GM21360 (cell line): ENCODE results near the gene DUOX2.

ENCODE experiments used
- ATAC-seq: cut with Tn5 transposase; IDR thresholded peaks from one replicate; pipeline ENCODE4 v1.9.1; 2021; ENCODE audit warnings: mild to moderate bottlenecking, moderate library complexity; ENCODE audit not compliant: unreplicated experiment

Gene DUOX2

DNA sequence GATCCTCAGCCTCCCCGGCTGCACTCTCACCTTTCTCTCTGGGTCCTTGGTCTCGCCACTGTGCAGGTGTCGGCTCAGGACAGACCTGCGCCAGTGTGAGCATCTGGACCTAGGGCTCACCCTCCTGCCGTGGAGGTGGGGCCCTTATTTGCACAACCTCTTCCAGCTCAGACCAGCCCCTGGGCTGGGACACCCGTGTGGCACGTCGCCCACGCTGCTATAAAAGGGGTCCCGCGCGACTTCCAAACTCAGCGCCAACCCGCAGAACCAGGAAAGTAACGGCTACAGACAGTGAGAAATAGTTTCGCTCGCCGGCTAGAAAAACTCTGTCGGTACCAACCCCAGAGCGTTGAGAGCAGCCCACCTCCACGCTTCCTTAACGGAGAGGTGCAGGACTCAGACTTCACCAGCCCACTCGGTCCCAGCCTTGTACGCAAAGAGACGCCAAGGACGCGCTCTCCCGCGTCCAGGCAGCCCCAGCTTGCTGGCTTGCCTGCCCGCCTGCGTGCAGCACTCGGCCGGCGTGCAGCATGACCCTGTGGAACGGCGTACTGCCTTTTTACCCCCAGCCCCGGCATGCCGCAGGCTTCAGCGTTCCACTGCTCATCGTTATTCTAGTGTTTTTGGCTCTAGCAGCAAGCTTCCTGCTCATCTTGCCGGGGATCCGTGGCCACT is at the start of gene DUOX2, which contains the start of gene DUOXA2:
Gene DUOX2 (minus strand): TSS at position 97 of the 675 bp plus-strand sequence. CDS start 761 bp downstream, outside the sequence.
Gene DUOXA2 (plus strand): TSS at position 251 of the 675 bp plus-strand sequence. CDS start 280 bp downstream, at position 531.
- no peak for ATAC-seq

DNA sequence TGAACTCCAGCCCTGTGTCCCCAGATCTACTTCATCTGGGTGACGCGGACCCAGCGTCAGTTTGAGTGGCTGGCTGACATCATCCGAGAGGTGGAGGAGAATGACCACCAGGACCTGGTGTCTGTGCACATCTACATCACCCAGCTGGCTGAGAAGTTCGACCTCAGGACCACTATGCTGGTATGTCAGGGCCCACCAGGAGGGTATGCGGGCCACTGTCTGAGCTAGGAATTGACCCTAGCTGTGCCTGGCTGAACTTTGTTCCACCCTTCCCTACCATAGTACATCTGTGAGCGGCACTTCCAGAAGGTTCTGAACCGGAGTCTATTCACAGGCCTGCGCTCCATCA is 49.5 kb upstream of the DUOX2 start:
- ATAC-seq: no peak

DNA sequence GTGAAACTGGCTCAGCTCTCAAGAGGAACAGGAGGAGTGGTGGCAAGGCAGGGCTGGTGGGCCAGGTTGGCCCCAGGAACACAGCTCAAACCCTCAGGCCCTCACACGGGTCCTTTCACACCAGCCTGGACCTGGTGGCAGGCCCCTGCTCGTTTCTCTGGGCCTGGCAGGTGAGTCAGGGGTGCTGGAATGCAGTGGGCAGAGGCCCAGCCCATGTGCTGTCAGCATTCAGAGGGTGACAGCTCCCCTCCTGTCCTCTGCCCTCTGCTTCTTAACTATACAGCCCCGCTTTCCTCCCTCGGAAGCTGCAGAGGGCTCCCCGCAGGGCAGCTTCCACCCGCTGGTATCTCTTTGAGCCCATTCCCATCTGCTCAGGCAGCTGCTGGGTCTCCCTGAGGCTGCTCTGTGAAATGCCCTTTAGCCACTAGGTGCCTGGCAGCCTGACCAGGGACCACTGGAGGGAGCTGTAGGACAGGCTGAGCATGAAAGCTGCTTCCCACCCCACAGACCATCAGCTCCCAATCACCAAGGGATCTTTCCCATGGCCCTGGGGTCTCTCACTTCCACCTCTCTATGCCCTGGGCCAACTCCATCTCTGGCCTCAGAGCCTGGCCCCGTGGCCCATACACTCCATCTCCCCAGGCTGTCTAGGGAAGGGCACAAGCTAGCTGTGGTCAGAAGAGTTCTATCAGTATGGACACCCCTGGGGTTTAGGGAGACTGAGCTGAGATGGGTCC is 49.0 kb upstream of the DUOX2 start:
- no peak for ATAC-seq

DNA sequence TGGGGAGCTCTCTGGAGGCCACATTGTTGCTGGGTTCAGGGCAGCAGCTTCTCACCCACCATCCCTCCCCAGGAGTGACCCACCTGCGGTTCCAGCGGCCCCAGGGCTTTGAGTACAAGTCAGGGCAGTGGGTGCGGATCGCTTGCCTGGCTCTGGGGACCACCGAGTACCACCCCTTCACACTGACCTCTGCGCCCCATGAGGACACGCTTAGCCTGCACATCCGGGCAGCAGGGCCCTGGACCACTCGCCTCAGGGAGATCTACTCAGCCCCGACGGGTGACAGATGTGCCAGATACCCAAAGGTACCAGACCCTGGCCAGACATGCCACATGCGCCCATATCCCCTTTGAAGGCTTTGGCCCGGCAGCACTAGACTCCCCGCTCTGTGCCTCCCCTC is 47.7 kb upstream of the DUOX2 start:
- no peak for ATAC-seq

DNA sequence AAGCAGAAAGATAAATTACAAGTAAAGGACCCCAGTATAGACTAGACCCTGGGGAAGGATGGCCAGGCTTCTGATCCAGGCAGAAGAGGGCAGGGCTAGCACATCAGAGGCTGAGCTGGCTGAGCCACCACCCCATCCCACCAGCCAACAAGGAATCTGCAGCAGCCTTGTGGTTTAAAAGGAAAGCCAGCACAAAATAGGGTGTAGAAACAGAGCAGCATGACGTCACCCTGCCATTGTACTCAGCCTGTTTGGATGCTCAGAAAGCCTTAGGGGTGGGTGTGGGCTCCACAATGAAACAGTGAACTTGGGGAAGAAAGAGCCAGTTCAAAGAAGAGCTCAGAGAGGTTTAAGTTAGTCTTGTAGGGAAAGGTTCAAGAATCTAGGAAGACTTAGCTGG is 44.0 kb upstream of the DUOX2 start:
- ATAC-seq: no peak

DNA sequence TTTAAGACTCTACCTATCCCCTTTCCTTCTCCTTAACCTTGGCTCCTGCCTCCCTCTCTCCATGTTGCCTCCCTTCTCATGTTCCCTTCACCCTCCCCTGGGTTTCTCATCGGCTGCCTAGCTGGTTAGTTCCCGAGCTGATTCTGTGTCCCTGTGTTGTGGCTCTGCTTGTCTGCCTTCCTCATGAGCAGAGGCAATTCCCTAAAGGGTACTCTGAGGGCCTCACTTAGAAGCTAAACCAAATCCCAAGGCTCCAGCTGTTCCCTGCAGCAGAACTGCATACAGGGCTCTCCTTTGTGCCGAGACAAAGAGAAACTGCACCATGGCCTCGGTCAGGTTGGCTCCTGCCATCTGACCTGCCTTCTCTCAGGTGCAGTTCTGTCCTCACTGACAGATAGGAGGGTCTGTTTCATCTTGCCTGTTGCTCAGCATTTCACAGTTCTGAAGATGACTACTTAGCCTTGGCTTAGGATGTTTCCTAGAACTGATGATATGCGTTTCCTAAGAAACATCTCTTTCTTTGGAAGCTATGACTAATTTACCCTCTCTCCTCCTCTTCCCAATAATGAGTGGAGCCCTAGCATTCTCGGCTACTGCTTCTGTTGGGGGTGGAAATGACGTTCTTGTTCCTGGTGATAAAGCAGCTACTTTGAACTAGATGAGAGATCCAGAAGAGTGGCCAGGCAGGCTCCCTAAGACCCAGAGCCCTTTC is 42.9 kb upstream of the DUOX2 start:
- no peak for ATAC-seq

DNA sequence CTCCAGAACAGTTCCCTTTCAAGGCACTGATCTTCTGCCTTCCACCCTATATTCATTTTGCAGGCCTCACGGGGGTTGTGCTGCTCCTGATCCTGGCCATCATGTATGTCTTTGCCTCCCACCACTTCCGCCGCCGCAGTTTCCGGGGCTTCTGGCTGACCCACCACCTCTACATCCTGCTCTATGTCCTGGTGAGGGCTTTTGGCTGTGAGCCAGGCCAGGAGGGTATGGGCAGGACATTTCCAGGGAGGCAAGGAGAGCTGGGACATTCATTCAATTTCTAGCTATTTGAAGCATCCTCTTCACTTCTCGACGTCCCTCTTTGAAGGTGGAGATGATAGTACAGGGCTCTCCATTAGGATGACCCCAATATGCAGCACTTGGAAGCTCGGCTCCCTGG is 41.8 kb upstream of the DUOX2 start:
- no peak for ATAC-seq

DNA sequence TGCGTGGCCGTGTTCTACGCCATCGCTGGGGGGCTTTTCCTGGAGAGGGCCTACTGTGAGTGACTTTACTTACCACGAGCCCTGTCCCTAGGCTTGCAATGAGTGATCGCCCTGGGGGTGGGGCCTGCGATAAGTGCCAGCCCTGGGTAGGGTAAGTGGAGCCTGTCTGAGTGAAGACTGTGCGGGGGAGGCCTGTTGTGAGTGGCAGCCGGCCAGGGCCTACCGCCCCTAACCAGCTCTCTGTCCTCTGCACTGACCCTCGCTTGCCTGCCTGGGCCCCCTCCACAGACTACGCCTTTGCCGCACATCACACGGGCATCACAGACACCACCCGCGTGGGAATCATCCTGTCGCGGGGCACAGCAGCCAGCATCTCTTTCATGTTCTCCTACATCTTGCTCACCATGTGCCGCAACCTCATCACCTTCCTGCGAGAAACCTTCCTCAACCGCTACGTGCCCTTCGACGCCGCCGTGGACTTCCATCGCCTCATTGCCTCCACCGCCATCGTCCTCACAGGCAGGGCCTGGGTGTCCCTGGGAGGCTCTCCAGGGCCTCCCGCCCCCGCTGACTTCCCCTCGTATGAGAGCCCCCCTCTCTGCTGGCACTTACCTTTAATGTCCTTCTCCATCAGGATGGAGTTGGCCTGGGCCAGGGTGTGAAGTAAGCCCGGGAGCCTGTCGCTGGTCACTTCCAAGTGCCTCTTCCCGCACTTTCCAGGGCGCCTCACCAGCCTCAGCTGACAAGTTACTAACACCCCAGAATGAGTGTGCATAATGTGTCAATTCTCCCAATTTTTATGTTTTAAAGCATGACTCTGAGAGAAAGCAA is 38.2 kb upstream of the DUOX2 start:
- no peak for ATAC-seq

DNA sequence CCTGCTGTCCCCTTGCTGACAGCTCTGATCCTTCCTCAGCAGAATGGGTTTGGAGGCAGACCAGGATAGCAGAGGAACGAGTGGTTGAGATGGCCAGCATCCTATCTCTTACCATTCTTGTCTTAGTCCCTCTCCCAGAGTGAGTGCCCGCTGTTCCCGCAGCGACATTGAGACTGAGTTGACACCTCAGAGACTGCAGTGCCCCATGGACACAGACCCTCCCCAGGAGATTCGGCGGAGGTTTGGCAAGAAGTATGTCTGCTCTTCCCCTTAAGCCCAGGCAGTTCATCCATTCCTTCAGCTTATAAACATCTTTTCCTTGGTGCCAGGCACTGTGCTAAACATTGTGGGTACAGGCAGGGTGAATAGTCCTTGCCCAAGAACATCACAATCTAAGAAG is 37.0 kb upstream of the DUOX2 start:
- ATAC-seq: no peak

DNA sequence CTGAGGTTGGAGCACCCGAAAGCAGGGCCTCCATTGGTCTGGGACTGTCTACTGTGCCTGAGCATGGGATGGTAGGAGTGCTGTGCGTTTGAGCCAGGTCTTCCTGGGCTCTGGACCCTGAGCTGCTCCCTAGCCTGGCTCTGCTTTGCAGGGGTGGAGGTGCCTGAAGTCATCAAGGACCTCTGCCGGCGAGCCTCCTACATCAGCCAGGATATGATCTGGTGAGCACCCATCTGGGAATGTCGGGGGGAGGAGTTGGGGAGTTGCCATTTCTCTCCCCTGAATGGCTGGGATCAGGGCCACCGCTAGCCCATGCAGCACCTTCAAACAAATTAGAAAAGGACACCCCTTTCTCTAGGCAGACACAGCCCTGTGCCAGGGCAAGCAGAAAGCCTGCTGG is 36.5 kb upstream of the DUOX2 start:
- ATAC-seq: no peak

DNA sequence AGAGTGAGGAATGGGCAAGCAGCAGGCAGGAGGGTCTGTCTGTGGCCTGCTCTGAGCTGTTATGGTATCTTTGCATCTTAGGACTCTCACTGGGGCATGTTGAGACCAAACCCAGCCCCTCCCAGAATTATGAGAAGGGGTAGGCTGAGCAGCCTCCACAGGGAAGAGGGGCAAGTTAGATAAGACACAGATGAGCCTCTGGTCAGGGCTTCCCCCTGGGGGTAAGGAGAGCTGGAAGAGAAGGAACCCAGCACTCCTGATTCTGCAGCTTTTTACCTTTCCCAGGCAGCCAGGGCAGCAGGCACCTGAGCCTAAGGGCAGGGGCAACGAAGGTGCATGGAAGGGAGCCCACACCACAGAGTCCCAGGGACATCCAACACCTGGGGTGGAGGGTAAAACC is 35.1 kb upstream of the DUOX2 start:
- ATAC-seq: no peak

DNA sequence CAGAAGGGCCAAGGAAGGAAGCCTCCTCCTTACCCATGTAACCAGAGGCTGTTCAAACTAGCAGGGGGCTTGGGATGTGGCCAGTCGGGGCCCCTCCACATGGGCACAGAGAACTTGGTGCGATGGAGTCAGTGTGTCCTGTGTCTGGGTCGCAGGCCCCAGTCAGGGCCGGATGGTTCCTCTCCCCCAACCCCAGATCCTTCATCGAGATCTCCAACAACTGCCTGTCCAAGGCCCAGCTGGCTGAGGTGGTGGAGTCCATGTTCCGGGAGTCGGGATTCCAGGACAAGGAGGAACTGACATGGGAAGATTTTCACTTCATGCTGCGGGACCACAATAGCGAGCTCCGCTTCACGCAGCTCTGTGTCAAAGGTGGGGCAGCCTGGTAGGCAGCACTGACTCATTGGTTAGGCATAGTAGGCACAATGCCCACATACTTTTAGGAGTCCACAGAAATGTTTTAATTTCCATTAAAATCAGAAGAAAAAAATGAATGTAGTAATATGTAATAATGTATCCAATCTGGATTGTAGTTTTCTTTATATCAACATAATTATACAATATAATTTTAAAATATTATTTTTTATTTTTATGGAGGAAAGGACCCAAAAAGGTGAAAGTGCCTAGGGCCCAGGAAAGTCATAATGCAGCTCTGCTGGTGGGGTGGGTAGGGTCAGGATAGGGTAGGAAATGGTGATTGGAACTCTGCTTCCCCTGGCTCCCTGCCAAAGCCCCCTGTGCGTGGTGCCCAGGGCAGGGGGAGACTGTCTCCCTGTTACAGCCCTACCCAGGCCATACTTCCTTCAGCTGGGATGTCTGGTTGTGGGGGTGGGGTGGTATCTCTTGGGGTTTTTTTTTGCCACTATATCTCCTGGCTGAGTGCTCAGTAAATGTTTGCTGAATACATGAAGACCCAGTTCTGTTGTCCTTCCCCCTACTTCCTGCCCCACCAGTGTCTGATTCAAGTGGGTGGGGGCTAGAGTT is 34.4 kb upstream of the DUOX2 start:
- no peak for ATAC-seq

DNA sequence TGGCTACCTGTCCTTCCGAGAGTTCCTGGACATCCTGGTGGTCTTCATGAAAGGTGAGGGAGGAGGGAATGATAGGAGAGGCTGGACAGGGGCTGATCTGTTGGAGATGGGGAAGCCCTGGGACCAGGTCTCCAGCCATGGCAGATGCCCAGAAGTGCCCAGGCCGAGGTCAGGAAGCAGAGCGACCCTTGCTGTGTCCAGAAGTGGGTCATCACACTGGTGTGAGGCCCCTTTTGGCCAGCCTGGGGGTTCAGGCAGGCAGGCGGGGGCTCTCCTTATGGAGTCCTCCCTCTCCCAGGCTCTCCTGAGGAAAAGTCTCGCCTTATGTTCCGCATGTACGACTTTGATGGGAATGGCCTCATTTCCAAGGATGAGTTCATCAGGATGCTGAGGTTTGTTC is 33.6 kb upstream of the DUOX2 start:
- ATAC-seq: no peak

DNA sequence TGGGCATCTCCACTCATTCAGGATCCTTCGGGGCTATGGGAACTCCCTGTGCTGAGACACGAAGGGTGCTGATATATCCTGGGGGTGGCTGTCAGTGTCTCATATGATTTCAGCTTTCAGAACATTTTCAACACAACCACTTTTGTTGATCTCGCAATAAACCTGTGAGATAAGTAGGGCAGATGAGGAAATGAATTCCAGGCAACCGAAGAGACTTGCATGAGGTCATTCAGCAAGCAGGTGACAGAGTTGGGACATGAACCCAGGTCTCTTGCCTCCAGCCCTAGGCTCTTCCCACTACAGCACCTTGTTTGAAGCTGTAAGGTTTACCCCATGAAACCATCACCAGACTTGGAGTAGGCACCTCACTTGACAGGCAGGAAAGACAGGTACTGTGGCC is 32.4 kb upstream of the DUOX2 start:
- no peak for ATAC-seq

DNA sequence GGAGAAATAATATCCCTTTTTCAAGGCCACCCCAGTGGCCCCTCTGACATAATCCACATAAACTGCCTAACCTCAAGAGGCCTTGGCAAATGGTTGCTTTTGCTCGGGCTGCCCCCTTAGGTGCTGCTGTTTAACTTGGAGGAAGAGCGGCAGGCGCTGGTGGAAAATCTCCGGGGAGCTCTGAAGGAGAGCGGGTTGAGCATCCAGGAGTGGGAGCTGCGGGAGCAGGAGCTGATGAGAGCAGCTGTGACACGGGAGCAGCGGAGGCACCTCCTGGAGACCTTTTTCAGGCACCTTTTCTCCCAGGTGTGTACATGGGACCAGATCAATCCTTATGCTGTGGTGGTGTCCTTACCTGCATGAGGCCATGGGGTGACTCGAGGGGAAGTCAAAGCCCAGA is 30.8 kb upstream of the DUOX2 start:
- no peak for ATAC-seq

DNA sequence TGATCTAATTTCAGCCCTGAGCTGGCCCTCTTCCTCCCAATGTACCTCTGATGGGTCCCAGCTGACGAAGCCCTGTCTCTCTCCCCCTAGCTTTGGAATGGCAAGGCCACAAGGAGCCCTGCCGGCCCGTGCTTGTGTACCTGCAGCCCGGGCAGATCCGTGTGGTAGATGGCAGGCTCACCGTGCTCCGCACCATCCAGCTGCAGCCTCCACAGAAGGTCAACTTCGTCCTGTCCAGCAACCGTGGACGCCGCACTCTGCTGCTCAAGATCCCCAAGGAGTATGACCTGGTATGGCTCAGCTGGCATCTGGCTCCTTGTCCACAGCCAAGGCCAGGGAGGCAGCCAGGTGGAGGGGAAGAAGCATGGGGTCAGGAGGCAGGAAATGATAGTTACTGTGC is 30.0 kb upstream of the DUOX2 start:
- ATAC-seq: no peak

DNA sequence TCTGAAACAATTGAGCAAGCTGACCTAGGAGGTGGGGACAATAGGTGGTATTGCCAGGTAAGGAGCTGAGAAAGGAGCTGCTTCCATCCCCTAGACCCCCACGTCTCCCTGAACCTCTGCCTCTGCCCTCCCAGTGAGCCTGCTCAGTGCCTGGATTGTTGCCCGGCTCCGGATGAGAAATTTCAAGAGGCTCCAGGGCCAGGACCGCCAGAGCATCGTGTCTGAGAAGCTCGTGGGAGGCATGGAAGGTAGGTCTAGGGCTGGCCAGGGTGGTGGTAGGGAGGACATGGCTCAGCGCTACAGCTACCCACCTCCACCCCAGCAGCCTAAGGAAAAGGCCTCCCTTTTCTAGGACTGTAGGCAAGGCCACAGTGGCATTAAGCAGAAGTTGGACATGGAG is 29.1 kb upstream of the DUOX2 start:
- ATAC-seq: no peak

DNA sequence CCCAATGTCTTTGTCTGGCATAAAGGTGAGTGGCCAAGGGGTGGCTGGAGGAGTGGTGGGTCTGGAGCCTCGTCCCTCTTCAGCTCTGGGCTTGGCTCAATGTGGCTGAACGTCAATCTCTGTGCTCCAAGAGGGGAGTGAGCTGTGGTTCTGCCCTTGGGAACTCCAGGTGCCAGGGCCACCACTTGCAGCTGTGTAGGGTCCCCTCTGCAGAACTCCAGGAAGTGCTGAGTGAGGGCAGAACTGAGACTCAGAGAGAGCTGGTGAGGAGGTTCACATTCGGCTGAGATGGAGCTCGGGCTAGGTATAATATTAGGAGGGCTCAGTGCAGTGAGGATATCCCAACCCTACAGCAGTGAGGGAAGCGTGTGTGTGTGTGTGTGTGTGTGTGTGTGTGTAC is 27.4 kb upstream of the DUOX2 start:
- no peak for ATAC-seq

DNA sequence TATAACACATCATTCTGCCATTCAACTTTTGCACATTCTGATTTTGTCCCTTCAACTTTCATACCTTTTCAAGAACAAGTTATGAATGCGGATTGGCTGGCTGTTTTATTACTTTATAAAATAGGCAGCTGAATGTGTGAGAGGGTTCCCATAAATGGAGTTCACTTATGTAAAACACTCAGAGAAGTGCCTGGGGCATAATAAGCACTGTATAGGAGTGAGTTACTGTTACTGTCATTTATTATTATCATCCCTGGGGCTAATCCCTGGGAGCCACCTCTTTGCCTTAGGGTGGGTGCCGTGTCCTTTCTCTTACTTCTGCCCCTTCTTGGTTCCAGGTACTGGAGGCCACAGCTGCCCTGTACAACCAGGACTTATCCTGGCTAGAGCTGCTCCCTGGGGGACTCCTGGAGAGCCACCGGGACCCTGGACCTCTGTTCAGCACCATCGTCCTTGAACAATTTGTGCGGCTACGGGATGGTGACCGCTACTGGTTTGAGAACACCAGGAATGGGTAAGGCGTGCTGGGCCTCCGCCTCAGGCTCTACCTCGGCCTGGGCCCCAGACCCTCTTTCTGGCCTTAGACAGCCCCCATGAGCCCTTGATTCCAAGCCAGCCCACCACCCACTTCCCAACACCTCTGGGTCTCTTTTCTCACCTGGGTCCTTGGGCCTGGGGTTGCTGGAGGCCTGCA is 26.7 kb upstream of the DUOX2 start:
- no peak for ATAC-seq
